ENCODE results near the gene DIPK1B.
"Not testable (repeated sequence)": the region's sequence is repeated elsewhere in the genome, so short reads cannot be mapped to it uniquely, and the experiment has no call there.

The DIPK1B gene

DNA sequence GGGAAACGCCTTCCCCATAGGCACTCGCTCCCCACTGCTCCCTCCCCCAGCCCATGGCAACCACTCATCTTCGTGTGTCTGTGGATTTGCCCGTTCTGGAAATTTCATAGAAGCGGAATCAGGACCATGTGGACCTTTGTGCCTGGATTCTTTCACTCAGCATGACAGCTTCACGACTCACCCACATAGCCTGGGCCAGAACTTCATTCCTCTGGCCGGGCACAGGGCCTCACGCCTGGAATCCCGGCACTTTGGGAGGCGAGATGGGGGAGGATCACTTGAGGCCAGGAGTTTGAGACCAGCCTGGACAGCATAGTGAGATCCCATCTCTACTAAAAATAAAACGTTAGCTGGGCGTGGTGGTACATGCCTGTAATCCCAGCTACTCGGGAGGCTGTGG is 12.1 kb upstream of the DIPK1B start:
- no peak for DNase-seq

DNA sequence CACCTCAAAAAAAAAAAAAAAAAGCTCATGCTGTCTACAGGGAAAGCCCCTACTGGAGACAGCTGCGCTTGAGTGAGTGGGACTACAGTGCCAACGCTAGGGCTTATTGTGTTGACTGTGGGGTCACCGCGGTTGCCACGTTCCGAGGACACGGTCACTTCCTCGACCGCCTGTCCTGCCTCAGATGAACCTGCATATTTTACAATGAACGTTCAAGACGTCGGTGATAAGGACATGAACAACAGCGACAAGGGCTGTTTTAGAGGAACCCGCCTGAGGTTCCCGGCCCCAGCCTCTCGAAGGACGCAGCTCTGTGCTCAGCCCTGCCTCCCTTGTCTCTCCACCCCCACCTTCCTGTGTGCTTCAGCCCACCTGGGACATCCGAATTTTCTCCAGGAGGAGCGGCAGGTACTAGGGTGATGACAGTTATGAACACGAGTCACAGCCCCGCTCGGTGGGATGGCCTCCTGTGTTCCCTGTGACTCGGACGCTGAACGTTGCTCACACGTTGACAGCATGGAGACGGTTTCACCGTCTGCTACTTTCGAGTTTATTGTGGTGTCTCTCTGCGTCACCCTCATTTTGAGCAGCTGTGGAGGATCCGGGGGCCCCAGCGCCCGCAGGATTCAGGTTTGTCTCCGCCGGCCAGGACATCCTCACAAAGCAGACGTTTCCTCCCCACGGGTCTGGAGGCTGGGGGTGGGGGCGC is 11.3 kb upstream of the DIPK1B start:
- DNase-seq: no peak

GRCh38 chr9:136701668-136702053 is 10.7 kb upstream of the DIPK1B start:
- no peak for DNase-seq

DNA sequence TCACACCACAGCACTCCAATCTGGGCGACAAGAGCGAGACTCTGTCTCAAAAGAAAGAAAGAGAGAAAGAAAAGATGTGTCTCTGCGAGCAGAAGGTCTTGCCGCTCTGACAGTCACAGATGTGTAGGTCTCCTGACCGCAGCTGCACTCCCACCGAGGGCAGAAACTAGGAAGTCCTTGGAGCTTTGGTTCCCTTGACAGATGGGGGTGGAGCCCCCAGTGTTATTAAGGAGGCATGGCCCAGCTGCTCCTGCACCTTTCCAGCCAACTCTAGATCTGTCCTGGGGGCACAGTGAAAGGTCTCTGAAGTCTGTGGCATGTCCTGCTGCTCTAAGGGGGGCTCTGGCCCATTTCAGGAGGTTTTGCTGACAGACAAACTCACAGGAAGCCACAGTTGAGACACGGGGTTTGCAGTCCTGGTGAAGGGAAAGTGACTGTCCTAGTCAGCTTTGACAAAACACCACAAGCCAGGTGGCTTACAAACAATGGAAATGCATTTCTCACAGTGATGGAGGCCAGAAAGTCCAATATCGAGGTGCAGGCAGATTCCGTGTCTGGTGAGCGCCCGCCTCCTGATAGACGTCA is 9.0 kb upstream of the DIPK1B start:
- no peak for DNase-seq

DNA sequence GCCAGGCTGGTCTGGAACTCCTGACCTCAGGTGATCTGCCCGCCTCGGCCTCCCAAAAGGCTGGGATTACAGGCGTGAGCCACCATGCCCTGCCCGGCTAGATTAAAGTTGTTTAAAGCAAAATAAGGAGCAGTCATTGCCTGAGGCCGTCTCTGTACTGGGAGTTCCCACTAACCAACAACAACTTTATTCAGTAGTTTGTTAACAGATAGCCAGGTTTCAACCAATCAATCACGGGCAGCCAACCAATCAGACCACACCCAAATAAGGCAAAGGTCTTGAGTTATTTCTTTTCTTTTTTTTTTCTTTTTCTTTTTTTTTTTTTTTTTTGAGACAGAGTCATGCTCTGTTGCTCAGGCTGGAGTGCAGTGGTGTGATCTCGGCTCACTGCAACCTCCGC is 7.6 kb upstream of the DIPK1B start:
- not testable (repeated sequence) for DNase-seq

DNA sequence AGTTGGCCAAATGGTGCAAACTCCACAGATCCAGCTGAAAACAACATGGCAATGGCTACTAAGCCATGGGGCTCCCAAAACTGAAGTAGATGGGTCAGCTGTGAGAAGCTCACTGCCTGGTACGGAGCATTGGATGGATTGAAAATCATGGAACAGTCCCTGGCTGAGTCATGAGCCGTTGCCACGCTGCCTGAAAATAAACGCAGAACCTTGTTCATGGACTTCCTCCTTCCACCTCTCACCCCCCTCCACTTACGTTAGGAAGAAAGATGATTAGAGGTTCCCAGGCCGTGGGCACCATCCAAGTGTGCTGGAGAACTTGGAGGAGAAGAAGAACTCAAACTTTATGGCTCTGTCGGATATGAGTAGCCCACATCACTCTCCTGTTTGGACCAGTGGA is 6.8 kb upstream of the DIPK1B start:
- no peak for DNase-seq

GRCh38 chr9:136707011-136707410 is 5.4 kb upstream of the DIPK1B start:
- DNase-seq: no peak

- no peak for DNase-seq
Observed at GRCh38 chr9:136707849-136708517, 4.4 kb upstream of the DIPK1B start.

DNA sequence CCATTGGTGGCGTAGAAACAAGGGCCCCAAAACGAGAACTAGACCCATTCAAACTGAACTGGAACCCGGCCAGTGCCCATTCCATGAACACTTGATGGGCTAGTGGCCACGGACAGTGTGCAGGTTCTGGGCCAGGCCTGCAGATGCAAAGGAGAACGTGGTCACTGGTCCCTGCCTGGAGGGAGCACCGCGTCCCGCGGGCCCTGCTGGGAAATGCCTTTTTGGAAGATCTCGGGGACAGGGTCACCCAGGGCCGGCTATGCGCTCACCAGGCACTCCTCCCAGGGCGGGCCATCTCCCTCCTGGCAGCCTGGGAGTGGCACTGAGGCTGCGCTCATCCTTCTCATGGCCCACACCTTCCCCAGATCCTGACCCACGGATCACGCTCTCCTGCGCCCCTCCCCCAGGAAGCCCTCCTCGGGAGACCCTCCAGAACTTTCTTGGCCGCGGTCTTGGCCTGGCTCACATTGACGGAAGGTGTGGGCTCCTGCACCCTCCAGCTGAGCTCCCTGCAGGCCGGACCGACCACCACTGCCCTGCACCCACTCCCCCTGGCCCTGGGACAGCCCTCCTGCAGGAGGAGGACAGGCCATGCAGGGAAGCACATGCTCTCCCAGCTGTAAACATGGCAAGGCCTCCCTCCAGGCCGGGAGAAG is 2.8 kb upstream of the DIPK1B start:
- no peak for DNase-seq

GRCh38 chr9:136710543-136710942 is 1.8 kb upstream of the DIPK1B start:
- no peak for DNase-seq

DNA sequence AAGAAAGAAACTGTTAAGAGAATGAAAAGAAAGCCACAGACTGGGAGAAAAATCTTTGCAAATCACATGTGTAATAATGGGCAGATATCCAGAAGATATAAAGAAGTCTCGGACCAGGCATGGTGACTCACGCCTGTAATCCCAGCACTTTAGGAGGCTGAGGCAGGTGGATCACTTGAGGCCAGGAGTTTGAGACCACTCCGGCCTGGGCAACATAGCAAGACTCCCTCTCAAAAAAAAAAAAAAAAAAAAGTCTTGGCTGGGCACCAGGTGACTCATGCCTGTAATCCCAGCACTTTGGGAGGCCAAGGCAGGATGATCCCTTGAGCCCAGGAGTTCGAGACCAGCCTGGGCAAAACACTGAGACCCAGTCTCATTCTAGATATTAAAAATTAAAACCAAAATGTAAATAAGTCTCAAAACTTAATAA is 1.1 kb upstream of the DIPK1B start:
- not testable (repeated sequence) for DNase-seq

GRCh38 chr9:136712690-136713544 is 545 bp downstream of the DIPK1B start:
- no peak for DNase-seq

DNA sequence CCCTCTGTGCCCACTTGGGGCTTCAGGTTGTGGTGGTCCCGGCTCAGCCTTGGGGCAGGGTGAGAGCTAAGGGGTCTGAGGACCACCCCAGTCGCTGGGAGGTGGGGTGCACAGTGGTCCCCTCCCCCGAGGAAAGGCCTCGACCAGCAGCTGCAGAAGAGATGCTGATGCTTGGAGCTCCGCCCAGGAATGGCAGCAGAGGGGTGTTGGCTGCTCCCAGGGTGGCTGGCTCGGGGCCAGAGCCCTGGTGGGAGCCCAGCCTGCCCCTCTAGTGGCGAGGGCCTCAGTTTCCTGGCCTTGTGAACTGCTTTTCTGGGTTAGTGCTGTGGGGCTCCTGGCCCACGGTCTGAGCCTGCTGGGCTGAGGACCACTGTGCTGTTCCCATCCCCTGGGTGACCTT is 1.2 kb downstream of the DIPK1B start:
- DNase-seq: no peak

GRCh38 chr9:136714096-136714892 is 1.9 kb downstream of the DIPK1B start:
- DNase-seq: no peak

DNA sequence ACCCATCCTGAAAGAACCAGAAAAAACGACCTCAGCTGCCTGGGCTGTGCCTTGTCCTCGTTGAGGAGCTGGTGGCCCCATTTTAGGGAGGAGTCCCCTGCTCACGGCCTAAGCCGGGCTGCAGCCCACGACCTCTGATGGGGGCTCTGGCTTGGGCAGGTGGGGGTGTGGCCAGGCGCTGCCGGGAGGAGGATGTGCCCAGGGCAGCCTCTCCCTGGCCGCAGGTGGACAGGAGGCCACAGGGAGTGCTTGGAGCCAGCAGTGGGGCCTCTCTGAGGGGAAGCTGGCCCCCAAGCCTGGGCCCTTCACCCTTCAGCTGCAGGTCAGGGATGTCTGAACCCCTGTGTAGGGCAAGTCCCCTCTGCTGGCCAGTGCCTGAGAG is 2.5 kb downstream of the DIPK1B start:
- DNase-seq: no peak

- no peak for DNase-seq
Observed at GRCh38 chr9:136717399-136717798, 5.0 kb downstream of the DIPK1B start.

GRCh38 chr9:136718345-136719194 is 6.2 kb downstream of the DIPK1B start:
- DNase-seq: no peak

DNA sequence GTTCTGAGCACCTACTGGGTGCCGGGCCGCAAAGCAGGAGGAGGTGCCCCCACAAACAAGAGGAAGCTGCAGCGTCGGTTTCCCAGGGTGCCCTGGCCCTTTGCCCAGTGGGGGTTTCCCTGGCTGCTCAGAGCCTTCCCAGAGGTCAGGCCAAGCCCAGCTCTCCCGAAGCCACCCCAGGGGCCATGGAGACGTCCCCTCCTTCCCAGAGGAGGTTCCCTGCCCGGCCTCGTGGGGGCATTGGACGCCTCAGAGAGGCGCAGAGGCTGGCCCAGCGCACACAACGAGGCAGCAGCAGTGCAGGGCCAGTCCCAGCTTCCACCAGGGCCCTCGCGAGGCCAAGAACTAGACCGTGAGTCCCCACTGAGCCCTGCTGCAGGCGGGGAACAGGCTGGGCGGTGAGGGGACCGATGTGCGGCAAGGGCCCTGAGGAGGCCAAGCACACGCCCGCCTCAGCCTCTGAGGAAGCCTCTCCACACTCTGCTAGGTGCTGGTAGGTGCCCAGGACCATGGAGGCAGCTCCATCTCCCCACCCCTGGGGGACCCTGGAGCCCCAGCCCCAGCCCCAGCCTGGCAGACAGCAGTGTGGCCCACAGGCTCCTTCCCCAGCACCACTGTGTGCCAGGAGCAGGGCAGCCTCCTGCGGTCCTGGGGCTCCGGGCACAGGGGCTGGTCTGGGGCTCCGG is 7.0 kb downstream of the DIPK1B start:
- DNase-seq: no peak

DNA sequence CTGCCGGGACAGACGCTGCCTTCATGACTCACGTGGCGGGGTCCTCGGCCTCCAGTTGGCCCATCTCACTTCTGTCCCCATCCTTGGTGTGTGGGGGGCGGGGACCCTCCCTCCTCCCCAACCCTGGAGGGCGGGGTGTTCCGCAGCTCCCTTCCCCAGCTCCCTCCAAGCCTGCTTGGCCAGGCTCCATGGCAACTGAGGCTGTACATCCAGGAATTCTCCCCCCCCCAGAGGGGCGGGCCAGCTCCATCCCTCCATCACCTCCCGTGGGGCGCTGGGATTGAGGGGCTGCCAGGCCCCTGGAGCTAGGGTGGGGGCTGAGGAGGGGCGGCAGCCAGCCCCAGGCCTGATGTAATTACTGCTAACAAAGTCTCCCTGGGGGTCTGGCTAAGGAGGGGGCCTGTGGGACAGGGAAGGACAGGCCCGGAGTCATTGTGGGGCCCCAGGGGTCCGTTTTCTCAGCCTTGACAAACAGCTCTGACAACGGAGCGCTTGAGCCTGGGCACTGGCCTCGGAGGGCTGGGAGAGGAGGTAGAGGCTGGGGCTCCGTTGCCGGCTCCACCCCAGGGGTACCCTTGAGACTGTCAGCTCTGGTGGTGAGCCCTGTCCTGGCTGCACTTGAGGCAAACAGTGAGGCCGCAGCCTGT is 8.0 kb downstream of the DIPK1B start:
- DNase-seq: no peak

DNA sequence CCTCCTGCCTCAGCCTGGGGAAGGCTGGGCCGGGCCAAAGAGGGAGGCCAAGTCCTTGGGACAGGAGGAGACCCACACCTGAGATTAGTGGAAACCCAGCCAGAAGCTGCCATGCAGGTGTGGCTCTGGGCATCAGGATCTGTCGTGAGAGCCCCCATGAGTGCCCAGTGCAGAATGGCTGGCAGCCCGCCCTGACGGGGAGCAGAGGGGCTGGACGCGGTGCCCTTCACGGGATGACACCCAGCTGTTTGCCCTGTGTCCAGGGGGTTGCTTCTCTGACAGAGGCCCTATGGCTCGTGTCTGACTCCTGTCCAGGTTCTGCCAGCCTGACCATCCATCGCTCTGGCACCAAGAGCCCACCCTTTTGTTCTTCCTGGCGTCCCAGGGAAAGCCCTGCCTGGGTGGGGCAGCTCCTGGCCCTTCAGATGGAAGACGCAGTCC is 8.5 kb downstream of the DIPK1B start:
- DNase-seq: no peak
